Epidermal melanocyte (primary cell): ENCODE measurements around the gene HOXD10.

Experiments
- DNase-seq: peaks from one replicate; pipeline ENCODE4 v3.0.0; 2011; ENCODE audit warnings: low spot score; ENCODE audit not compliant: insufficient read length

HOXD10 gene

GRCh38 chr2:176149939-176150583 lies 33.5 kb downstream of the HOXD10 start:
- DNase-seq: no peak

DNA sequence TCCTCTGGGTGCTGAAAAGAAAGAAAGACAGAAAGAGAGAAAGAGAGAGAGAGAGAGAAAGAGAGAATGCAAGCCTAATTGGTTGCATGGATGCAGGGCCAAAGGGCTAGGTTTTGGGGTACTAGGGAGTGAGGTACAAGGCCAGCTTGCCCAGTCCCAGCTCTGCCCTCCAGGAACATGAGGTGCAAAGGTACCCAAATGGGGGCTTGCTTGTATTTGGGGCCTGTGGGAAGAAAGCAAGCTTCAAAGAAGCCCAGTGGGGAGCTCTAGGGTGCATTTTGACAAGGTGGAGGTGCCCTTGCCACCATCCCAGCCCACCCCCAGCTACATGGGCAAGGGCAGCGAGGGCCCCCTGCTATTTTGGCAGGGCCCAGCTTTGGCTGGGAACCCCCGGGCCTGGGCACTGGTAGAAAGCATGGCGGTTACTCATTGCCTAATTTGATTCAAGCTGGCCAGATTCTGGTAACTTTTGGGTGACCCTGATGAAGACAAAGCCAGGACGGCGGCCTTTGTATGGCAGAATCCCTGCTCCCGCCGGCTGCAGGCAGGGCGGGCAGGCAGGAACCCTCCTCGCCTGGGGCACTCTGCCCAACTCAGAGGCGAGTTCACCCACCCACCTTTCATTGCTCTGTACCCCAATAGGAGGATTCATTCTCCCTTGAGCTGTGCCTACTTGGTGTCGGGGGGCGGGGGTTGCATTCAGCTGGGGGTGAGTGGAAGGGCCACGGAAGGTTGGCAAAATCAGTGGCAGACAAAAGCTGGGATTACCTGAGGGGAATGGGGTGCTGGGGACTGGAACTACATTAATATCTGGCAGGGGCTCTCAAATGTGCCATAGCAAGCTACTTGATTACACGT lies 34.2 kb downstream of the HOXD10 start:
- no peak for DNase-seq

DNA sequence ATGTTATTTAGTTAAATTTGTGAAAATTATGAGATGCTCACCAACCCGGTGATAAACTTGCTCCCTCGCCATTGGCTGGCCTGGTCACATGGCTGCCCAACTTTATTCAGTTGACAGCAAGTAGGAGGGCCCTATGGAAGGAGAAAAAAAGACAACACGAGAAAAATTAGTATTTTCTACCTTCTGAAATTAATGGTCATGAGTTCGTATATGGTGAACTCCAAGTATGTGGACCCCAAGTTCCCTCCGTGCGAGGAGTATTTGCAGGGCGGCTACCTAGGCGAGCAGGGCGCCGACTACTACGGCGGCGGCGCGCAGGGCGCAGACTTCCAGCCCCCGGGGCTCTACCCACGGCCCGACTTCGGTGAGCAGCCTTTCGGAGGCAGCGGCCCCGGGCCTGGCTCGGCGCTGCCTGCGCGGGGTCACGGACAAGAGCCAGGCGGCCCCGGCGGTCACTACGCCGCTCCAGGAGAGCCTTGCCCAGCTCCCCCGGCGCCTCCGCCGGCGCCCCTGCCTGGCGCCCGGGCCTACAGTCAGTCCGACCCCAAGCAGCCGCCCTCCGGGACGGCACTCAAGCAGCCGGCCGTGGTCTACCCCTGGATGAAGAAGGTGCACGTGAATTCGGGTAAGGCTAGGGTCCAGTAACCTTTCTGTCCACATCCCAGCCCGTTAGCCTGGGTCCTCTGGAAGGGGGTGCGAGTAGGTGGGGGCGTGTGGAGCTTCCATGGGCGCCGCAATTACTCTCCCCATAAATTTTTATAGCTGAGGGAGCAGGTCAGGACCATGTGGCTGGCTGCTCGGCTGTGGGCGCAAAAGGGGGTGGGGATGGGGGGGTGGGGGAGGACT lies 35.1 kb downstream of the HOXD10 start, which contains the start of gene HOXD4:
TSS of gene HOXD4 (plus strand) at position 109 of the 846 bp plus-strand sequence. CDS start at position 193, 84 bp downstream.
- no peak for DNase-seq

DNA sequence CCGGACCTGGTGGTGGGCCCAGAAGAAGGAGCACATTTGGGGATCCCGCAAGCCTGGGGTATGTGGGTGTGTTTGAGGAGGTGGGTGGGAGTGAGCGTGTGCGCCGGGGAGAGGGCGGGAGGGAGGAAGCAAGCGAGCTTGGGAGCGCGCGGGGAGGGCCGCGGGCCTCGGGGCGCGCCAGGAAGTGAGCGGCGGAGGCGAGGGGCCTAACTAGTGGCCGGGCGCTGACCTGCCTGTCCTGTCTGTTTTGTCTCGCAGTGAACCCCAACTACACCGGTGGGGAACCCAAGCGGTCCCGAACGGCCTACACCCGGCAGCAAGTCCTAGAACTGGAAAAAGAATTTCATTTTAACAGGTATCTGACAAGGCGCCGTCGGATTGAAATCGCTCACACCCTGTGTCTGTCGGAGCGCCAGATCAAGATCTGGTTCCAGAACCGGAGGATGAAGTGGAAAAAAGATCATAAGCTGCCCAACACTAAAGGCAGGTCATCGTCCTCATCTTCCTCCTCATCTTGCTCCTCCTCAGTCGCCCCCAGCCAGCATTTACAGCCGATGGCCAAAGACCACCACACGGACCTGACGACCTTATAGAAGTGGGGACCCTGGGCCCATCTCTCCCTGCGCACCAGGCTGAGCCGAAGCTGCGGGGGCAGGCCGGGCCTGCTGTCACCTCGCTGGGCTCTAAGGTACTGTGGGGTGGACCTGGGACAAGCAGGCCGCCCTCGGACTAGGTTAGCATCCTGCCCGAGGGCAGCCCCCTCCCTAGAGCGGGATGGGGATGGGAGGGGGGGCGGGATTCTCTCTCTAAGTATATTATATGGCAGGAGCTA lies 36.0 kb downstream of the HOXD10 start:
- no peak for DNase-seq

DNA sequence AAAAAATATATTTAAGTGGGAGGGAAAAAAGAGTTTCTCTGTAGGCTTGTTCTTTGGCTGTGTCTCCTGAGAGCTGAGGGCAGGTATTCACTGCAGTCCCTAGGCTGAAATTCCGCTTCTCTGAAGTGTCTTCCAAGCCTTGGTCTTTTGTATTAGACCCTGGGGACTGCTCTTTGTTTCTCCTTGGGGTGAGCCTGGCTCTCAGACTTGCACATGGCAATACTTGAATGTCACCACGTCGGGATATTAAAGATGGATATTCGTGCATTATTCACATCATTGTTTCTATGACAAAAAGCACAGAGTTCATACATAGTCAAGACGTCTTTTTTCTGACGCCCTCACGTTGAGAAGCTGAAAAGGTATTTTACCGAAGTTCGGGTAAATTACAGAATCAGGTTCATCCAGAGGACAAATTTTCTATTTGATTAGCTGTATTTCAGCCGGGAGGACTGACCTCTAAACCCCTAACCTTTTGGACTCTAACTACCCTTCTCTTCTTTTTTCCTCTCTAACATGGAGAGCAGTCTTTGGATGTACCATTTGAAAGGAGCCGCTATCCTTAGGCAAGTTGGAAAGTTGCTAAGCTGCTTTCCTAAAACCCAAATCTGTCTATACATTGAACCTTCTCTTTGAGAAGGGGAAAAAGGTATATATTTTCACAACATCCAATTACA lies 38.1 kb downstream of the HOXD10 start:
- DNase-seq: no peak

DNA sequence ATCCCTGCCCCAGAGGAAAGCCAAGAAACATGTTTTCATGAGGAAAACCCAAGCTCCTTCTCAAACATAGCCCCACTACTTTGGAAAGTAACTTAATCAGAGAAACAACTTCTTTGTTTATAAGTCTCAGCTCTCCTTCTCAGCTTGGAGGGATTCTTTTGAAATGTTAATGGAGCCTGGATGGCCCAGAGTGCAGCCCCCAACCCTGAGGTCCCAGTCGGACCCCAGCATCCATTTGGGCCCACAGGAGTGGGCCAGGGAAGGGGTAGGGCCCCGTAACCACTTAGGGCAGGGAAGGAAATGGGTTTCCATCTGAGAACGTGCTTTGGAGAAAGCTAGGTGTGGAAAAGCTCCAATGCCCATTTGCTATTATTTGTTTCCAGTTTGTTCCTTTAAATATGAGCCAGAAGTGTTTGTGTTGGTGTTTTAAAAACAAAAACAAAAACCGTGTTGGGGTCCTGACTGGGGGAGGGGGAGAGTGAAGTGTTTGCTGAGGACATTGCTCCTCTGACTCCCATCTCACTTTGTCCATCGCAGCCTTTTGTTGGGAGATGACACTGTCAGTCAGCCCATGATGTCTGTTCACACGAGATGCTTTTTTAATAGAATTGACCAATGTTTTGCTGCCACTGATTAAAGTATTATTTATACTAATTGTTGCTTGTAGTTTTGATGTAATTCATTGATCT lies 38.9 kb downstream of the HOXD10 start:
- DNase-seq: no peak

DNA sequence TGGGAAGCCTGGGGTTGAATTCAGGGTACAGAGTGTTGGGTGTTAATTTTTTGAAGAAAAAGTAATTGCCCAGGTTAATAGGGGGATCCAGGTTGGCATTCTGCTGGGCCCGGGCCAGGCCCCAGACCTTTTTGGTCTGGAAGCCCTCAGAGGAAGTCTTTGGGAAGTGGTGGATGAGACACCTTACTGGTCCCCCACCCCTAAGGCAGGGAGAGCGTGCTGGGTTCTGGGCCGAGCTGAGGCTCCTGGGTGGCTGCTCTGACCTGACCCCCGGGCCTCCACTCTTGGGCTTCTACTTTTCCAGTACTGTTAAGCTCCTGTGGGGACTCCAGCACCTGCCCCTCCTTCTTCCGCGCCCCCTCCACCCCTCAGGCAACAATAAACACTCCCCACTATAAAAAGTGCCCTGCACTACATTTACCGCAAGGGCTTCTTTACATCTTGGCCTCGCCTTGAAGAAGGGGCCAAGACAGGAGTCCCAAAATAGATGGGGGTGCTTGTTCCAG lies 39.8 kb downstream of the HOXD10 start:
- no peak for DNase-seq

DNA sequence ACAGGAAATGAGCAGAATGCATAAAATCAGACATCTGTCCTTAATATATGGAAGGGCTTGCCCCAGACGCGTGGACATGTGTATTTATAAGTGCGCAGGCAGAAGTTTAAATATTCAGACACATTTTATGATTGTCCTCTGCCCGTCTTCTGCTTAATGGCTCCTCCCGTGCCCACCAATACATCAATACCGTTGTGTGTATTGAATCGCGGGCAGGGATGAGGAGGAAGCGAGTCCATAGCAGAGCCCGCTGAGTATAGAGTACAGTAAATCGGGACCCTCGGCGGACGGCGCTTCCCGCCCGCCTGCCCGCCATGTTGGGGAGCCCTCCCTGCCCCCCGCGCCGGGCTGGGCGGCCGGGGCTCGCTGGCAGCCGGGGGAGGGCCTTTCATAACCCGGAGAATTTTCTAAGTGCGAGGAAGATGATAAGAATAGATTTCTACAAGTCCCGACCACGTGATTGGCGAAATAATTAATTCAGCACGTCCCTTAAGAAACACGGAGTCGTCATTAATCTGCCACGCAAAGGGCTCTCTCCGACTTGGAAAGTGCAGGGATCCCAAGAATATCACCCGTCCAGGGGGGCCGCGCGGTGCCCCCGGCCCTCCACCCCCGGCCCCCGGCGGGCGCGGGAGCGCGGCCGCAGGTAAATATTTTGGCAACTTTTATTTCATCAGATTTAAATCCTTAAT lies 40.4 kb downstream of the HOXD10 start, which contains the start of gene HOXD3:
TSS of gene HOXD3 (plus strand) at position 501 of the 692 bp plus-strand sequence. CDS start 11,808 bp downstream, outside the sequence.
- DNase-seq: no peak

DNA sequence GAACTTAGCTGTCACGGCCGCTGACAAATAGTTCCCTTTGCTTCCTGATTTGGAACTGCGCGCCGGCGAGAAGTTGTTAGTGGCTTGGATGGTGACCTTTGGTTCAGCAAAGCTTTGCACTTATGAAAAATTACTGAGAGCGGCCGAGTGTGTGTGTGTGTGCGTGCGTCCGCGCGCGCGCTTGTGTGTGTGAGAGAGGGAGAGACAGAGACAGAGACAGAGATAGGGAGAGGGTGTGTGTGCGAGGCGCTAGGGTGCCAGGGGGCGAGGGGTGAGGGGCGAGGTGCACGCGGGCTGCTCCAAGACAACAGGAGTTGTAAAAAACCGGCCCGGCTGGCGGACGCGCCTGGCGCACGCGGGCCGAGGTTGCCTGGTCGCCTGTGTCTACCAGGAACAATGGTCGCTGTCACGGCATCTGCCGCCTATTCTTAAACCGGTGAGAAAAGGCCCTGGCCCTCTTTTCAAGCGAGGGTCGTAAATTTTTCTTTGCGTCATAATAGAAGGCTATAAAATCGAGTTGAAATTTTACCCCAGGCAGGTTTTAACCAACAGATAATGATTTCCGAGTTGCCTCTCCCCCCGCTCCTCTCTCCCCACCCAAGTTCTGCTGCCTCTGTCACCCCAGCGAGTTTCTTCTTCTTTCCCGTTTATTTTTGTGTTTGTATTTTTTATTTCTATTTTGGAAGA lies 41.1 kb downstream of the HOXD10 start:
- no peak for DNase-seq

GRCh38 chr2:176158186-176158591 lies 41.6 kb downstream of the HOXD10 start:
- no peak for DNase-seq

- no peak for DNase-seq
These were observed 42.5 kb downstream of the HOXD10 start for GRCh38 chr2:176158855-176159662.

DNA sequence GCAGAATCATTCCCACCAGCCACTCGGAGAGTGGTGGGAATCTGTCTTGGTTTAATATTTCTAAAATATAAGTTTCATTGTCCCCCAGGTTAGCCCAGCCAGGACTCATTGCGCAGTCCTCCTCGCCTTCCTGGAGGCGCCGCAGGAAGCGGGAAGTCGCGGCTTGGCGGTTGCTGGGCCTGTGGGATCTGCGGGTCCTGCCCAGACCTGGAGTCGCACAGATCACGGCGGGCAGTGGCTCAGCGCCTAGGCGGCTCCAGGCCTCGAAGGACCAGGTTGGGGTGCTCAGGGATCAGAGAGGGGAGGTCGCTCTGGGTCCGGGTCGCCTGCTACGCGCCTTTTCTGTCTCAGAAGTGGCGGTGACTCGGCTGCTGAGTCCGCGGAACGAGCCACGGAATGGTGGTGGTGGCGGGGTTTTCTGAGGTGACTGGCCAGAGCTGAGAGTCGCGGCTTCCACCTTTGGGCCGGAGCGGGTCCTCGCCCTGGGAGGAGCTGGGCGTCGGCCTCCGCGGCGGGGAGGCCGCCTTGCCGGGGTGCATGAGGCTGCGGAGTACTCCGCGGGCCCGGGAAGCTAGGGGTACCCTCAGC lies 43.2 kb downstream of the HOXD10 start:
- DNase-seq: no peak

GRCh38 chr2:176160251-176160985 lies 43.8 kb downstream of the HOXD10 start:
- no peak for DNase-seq

DNA sequence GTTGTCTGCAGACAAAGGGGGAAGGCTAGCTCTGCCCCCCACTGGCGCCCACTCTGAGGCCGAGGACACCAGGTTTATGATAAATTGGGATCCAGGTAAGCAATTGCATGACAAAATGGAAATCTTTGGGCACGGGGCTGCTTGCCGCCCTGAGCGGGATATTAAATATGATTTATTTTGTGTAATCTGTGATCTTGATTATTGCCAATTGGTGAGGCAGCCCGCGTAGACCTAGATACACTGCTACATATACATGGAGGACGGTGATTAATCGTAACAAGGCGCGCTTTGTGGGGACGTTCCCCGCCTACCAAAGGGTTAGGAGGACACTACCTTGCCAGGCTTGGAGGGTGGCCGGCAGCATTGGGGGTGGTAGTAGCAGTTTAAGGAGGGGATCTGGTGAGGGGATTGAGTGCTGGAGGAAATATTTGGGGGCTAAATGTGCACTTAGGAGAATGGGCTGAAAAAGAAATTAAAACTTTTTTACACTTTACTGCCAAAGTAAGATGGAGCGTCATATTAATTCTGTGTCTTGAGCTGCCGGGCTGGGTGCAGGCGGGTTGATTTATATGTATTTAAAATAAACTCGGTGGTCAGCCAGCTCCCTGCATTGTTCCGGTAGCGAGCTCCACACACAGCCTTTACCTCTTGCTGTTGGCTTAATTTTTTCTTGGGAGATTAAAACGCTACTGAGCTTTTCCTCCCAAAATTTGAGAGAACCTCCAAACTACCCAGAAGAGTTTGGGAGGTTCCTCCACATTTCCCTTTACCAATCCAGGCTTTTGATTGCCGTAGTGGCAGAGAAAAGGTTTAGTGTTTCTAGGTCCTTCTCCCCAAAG lies 44.6 kb downstream of the HOXD10 start:
- no peak for DNase-seq
